Fibroblast of pulmonary artery (primary cell): Measurements from ENCODE around the gene YPEL3.
A peak's percentile ranks its signal among the peaks of the same experiment; 100 is the strongest.
"Not testable (repeated sequence)": the region's sequence is repeated elsewhere in the genome, so short reads cannot be mapped to it uniquely, and the experiment has no call there.

Source experiments
- DNase-seq: peaks from one replicate; pipeline ENCODE4 v3.0.0-alpha.2; 2010; ENCODE audit warnings: low read depth
- H3K4me3 ChIP-seq: replicated peaks from 2 replicates; pipeline ENCODE4 v1.5.1; 2011; ENCODE audit warnings: low read depth, mild to moderate bottlenecking, control low read depth, low read length, moderate library complexity
- CTCF ChIP-seq: IDR thresholded peaks from 2 replicates; pipeline ENCODE4 v1.5.1; 2011; ENCODE audit warnings: mild to moderate bottlenecking, control low read depth, low read length, inconsistent platforms; ENCODE audit errors: missing control alignments

YPEL3 gene

GRCh38 chr16:30127993-30128392, 32.0 kb upstream of the YPEL3 start:
- TF ChIP-seq CTCF = no peak
- no peak for DNase-seq
- no peak overlapping the region for H3K4me3 ChIP-seq

GRCh38 chr16:30125690-30126089, 29.7 kb upstream of the YPEL3 start:
- not testable (repeated sequence) for DNase-seq, H3K4me3 ChIP-seq

- no peak overlapping the region for H3K4me3 ChIP-seq
- no peak for TF ChIP-seq CTCF
- no peak for DNase-seq
Measured at GRCh38 chr16:30124985-30125379, 29.0 kb upstream of the YPEL3 start.

GRCh38 chr16:30122604-30123160, 26.7 kb upstream of the YPEL3 start:
- H3K4me3 ChIP-seq = peak overlapping the region; percentile 85
- TF ChIP-seq CTCF = no peak
- DNase-seq = no peak

- TF ChIP-seq CTCF = no peak
- DNase-seq = peak; percentile 21
- H3K4me3 ChIP-seq = peak overlapping the region; percentile 85
Measured at GRCh38 chr16:30121741-30122571, 25.9 kb upstream of the YPEL3 start.

- no peak for DNase-seq
- no peak for TF ChIP-seq CTCF
- no peak overlapping the region for H3K4me3 ChIP-seq
Measured at GRCh38 chr16:30120340-30121105, 24.5 kb upstream of the YPEL3 start.

- no peak overlapping the region for H3K4me3 ChIP-seq
- no peak for TF ChIP-seq CTCF
- peak; percentile 30 for DNase-seq
Measured at GRCh38 chr16:30119428-30119827, 23.4 kb upstream of the YPEL3 start.
